HG03103 (cell line): Measurements from ENCODE around the gene FAM131A.

ENCODE experiments used
- ATAC-seq: cut with Tn5 transposase; IDR thresholded peaks from one replicate; pipeline ENCODE4 v1.9.1; 2021; ENCODE audit warnings: low read depth; ENCODE audit not compliant: unreplicated experiment

The FAM131A gene

DNA sequence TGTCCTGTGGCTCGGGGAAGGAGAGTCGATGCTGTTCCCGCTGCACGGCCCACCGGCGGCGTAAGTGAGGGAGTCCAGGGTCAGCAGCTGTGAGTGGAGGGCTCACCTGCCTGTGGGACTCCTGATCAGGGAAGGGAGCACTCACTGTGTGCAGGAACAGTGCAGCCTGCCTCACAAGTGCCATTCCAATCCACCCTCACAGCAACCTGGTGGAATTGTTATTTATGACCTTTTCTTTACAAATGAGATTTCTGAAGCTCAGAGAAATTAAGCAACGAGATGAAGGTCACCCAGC lies 51.5 kb downstream of the FAM131A start:
- no peak for ATAC-seq

DNA sequence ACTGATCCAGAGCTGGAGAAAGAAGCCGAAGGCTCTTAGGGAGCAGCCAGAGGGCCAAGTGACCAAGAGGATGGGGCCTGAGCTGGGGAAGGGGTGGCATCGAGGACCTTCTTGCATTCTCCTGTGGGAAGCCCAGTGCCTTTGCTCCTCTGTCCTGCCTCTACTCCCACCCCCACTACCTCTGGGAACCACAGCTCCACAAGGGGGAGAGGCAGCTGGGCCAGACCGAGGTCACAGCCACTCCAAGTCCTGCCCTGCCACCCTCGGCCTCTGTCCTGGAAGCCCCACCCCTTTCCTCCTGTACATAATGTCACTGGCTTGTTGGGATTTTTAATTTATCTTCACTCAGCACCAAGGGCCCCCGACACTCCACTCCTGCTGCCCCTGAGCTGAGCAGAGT lies 52.0 kb downstream of the FAM131A start:
- ATAC-seq, result no peak

DNA sequence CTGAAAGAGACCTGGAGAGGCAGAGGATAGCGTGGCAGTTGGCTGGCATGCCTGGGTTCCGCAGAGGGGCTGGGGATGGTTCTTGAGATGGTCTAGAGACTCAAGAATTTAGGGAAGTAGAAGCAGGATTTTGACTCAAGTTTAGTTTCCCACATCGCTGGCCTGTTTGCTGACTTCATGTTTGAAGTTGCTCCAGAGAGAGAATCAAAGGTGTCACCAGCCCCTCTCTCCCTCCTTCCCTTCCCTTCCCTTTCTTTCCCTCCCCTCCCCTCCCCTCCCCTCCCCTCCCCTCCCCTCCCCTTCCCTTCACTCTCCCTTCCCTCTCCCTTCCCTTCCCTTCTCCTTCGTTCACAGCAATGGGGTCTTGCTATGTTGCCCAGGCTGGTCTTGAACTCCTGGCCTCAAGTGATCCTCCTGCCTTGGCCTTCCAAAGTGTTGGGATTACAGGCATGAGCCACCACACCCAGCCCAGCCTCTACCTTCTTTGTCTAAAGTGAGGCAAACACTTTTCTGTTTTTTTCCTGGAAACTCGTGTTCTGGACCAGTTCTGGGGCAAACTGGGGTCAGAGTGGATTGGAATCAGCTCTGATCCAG lies 52.6 kb downstream of the FAM131A start:
- no peak for ATAC-seq

DNA sequence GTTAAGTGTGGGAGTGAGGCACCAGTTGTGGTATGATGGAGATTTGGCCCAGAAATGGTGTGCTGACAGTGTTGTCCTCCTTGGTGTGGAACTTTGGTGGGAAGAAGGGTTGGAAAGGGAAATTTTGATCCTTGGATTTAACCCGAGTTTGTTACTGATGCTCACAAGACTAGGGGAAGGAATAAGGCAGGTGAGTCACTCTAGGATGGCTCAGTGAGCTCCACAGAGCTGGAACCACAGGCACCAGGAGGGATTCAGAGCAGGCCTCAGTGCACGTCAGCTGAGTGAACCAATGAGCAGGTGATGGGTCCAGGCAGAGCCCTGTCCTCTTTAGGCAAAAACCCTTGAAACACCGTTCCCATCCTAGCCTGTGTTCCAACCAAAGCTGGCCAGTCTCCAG lies 53.9 kb downstream of the FAM131A start:
- no peak for ATAC-seq

DNA sequence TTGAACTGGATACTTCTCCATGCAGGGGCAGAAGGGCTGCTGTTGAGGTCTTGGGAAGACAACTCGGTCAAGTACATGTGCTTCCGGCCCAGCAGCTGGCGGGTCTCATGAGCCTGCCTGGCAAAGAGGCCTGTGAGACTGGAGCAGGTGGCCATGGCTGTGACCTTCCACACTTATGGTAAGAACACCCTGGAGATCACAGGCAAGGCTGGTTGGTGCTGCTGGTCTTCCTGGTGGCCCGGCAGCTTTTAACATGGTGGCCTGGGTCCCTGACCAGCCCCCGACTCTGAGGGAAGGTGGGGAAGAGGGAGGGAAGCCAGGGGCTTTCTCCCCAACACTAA lies 57.9 kb downstream of the FAM131A start:
- no peak for ATAC-seq
